Gastrocnemius medialis (tissue), 4 donors: ENCODE results near the gene ABCC10. TPM values are rescaled to one million over a fixed set of nuclear protein-coding genes. Genes with fewer than 3 reads are reported as not detected.

Experiments
- ATAC-seq, 2 donors: fragments of 150-250 bp; one replicate each; pipeline ENCODE4 v1.9.1; 2016
- DNase-seq, 2 donors: peaks; one replicate each; pipeline ENCODE4 v3.0.0-alpha.2; 2019
- H3K27ac ChIP-seq, 4 donors: fragments of 200-600 bp; sonication (generic); 1 replicate in 1 of 4; 2 replicates in 3 of 4; pipeline ENCODE4 v1.5.1; 2016 to 2018; ENCODE audit warnings: mild to moderate bottlenecking in 2 of 4, moderate library complexity in 1 of 4
- H3K27me3 ChIP-seq, 3 donors: fragments of 200-600 bp; sonication (generic) in 2 of 3; 1 replicate in 1 of 3; 2 replicates in 2 of 3; pipeline versions ENCODE4 v1.5.1 to v1.6.0; 2016 to 2019; ENCODE audit warnings: mild to moderate bottlenecking in 1 of 3, moderate library complexity in 1 of 3
- H3K36me3 ChIP-seq, 2 donors: fragments of 200-600 bp; sonication (generic) in 1 of 2; one replicate each; pipeline ENCODE4 v1.5.1; 2017 to 2018
- H3K4me1 ChIP-seq, 2 donors: fragments of 200-600 bp; sonication (generic) in 1 of 2; one replicate each; pipeline ENCODE4 v1.5.1; 2016 to 2017; ENCODE audit warnings: mild to moderate bottlenecking in 2 of 2
- H3K4me3 ChIP-seq, 4 donors: fragments of 200-600 bp; sonication (generic) in 3 of 4; 1 replicate in 1 of 4; 2 replicates in 3 of 4; pipeline ENCODE4 v1.5.1; 2016 to 2019; ENCODE audit warnings: mild to moderate bottlenecking in 2 of 4
- H3K9me3 ChIP-seq, 3 donors: fragments of 200-600 bp; sonication (generic) in 2 of 3; 1 replicate in 1 of 3; 2 replicates in 2 of 3; pipeline ENCODE4 v1.5.1; 2016 to 2019
- POLR2A ChIP-seq, 2 donors: fragments of 450-650 bp; IDR thresholded peaks; one replicate each; pipeline ENCODE4 v1.6.1; 2017; ENCODE audit warnings: antibody characterized with exemption in 2 of 2, mild to moderate bottlenecking in 2 of 2, moderate library complexity in 2 of 2
- in situ Hi-C, 4 donors: fragments of 200-750 bp; cut with MboI; loops; one replicate each; pipeline versions ENCODE4 v1.15.0 to v1.8.0; 2017; ENCODE audit warnings: low sequenced_read_pairs in 4 of 4
- intact Hi-C: fragments of 100-400 bp; cut with DNase I; formaldehyde crosslinking; loops from one replicate; pipeline ENCODE4 v1.15.1; 2023; ENCODE audit warnings: low total_unique reads
- total RNA-seq, 4 donors: library from RNA; depleted of rRNA; stranded (reverse); fragments of >200 nt; gene quantifications; one replicate each; pipeline versions ENCODE4 v1.1.0 to v1.2.3, GENCODE V29; 2016
- TF ChIP-seq, protein P1 (sequence below), 5 experiments: fragments of 450-650 bp in 3 of 5; fragments of 200-600 bp in 2 of 5; sonication (generic) in 2 of 5; IDR thresholded peaks in 4 of 5; conservative IDR thresholded peaks in 1 of 5; 1 replicate in 4 of 5; 2 replicates in 1 of 5; pipeline ENCODE4 v1.5.1; 2016 to 2019; ENCODE audit warnings: antibody characterized with exemption in 5 of 5, mild to moderate bottlenecking in 3 of 5, moderate library complexity in 3 of 5

The ABCC10 gene
- total RNA-seq, 4 donors from 2014 or later, result 5.3 to 11.8 (median 8.6) TPM

DNA sequence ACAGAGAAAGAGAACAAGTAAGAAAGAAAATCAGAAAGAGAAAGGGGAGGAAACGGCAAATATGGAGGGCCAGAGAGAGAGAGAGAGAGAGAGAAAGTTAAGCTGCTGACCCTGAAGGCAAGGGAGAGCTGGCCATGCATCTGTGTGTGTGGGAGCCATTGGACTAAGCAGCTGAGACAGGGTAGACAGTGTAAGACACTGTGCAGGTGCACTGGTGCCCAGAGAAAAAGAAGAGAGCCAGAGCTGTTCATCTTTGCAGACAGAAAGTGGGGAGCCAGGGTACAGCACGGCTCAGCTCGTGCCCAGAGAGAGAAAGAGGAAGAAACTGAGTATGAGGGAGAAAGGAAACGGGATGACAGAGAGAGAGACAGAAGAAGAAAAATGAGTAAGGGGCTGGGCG lies 33.7 kb upstream of the ABCC10 start:
- Histone ChIP-seq H3K36me3 (no peaks in the 10 kb centered on the region), H3K4me1 (no peaks in the 10 kb centered on the region), H3K27ac (no peak overlapping the region), H3K4me3 (no peak overlapping the region), H3K9me3 (no peaks in the 10 kb centered on the region), H3K27me3 (peaks cover 0 to 7% (median 0%) of the 10 kb centered on the region in 3 donors)
- DNase-seq, result no peak
- intact Hi-C loops, result no loop called here
- in situ Hi-C loops, result no loop called here
- ATAC-seq, result no peak
- TF ChIP-seq, protein P1, sequence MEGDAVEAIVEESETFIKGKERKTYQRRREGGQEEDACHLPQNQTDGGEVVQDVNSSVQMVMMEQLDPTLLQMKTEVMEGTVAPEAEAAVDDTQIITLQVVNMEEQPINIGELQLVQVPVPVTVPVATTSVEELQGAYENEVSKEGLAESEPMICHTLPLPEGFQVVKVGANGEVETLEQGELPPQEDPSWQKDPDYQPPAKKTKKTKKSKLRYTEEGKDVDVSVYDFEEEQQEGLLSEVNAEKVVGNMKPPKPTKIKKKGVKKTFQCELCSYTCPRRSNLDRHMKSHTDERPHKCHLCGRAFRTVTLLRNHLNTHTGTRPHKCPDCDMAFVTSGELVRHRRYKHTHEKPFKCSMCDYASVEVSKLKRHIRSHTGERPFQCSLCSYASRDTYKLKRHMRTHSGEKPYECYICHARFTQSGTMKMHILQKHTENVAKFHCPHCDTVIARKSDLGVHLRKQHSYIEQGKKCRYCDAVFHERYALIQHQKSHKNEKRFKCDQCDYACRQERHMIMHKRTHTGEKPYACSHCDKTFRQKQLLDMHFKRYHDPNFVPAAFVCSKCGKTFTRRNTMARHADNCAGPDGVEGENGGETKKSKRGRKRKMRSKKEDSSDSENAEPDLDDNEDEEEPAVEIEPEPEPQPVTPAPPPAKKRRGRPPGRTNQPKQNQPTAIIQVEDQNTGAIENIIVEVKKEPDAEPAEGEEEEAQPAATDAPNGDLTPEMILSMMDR (IDR thresholded peaks at IDR 0.05 in 4 of 5, conservative IDR thresholded peaks at IDR 0.05 in 1 of 5), result no peak
- TF ChIP-seq POLR2A (IDR thresholded peaks at IDR 0.05), result no peak

DNA sequence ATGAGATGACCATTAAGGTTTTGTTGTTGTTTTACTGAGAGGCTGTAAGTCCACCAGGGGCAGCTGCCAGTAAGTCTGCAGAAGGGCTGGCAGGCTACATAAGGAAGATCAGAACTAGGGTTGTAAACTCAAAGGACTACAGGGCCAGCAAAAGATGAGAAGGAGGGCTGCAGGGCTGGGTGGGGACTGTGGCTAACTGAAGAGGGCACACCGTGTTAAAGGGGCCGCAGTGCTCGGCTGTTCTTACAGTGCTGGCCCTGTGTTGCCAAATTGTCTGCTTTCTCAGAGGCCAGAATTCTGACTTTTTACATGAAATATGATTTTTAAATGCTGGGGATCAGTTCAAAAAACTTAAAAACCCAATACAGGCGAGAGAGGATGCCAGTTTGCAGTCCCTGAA lies 32.4 kb upstream of the ABCC10 start:
- in situ Hi-C loops, result no loop called here
- Histone ChIP-seq H3K27me3 (peaks cover 0 to 7% (median 0%) of the 10 kb centered on the region in 3 donors), H3K36me3 (no peaks in the 10 kb centered on the region), H3K9me3 (no peaks in the 10 kb centered on the region), H3K27ac (no peak overlapping the region), H3K4me1 (no peaks in the 10 kb centered on the region), H3K4me3 (no peak overlapping the region)
- no peak for TF ChIP-seq POLR2A (IDR thresholded peaks at IDR 0.05)
- TF ChIP-seq, protein P1 (IDR thresholded peaks at IDR 0.05 in 4 of 5, conservative IDR thresholded peaks at IDR 0.05 in 1 of 5), result no peak
- intact Hi-C loops, result no loop called here
- no peak for ATAC-seq
- no peak for DNase-seq

DNA sequence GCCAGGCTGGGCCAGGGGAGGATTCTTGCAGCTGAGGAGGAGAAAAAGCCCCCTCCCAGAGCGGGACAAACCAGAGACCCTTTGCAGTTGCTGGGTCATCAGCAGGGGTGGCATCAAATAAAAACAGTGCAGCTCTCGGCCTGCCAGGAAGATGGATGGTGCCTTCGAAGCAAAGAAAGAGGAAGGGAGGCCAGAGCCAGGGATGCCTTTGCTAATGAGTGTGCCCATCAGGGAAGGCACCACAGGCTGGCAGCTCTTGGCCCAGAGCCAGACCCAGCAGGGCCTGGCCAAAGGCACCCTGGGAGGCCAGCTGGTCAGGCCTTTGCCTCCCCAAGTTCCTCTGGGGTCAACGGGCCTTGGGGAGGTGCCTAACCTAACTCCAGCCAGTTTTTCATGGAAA lies 31.6 kb upstream of the ABCC10 start:
- H3K9me3 ChIP-seq, result no peaks in the 10 kb centered on the region
- no peak for TF ChIP-seq POLR2A (IDR thresholded peaks at IDR 0.05)
- TF ChIP-seq, protein P1 (IDR thresholded peaks at IDR 0.05 in 4 of 5, conservative IDR thresholded peaks at IDR 0.05 in 1 of 5), result no peak
- ATAC-seq (no peak), DNase-seq (no peak)
- peaks cover 0 to 5% (median 0%) of the 10 kb centered on the region in 3 donors for H3K27me3 ChIP-seq
- in situ Hi-C loops (no loop called here), intact Hi-C loops (no loop called here)
- no peaks in the 10 kb centered on the region for H3K36me3 ChIP-seq
- no peak overlapping the region for H3K27ac ChIP-seq
- H3K4me1 ChIP-seq, result no peaks in the 10 kb centered on the region
- no peak overlapping the region for H3K4me3 ChIP-seq

DNA sequence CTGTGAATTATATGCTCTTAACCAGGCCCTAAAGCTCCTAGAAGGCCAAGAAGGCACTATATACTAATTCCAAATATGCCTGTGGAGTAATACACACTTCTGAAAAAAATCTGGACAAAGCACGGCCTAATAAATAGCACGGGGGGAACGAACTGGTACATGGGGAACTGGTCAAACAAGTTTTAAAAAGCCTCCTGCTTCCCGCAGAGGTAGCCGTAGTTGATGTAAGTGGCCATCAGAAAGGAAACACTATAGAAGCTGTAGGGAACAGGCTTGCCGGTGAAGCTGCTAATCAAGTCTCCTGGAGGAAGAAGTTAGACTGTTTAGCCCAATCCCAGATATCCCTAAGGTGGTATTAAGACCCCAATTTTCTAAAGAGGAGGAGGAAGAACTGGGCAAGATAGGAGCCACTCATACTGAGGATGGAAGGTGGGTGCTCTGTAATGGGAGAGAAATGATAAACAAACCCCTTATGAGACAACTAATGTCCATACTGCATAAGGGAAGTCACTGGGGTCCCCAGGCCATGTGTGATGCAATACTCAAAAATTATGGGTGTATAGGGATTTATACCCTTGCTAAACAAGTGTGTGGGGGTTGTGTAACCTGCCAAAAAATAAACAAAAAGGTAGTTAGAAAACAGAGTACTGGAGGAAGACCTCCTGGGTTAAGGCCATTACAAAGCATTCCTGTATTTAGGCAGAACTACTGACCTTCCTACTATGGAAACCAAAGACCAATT lies 30.8 kb upstream of the ABCC10 start:
- Histone ChIP-seq H3K27ac (no peak overlapping the region), H3K4me1 (no peaks in the 10 kb centered on the region), H3K27me3 (peaks cover 0 to 3% (median 0%) of the 10 kb centered on the region in 3 donors), H3K9me3 (no peaks in the 10 kb centered on the region), H3K4me3 (no peak overlapping the region), H3K36me3 (no peaks in the 10 kb centered on the region)
- in situ Hi-C loops (no loop called here), intact Hi-C loops (no loop called here)
- DNase-seq, result no peak
- ATAC-seq, result no peak
- TF ChIP-seq POLR2A (IDR thresholded peaks at IDR 0.05), result no peak
- TF ChIP-seq, protein P1 (IDR thresholded peaks at IDR 0.05 in 4 of 5, conservative IDR thresholded peaks at IDR 0.05 in 1 of 5), result no peak
